ENCODE results near the gene SELE.

Gene SELE

DNA sequence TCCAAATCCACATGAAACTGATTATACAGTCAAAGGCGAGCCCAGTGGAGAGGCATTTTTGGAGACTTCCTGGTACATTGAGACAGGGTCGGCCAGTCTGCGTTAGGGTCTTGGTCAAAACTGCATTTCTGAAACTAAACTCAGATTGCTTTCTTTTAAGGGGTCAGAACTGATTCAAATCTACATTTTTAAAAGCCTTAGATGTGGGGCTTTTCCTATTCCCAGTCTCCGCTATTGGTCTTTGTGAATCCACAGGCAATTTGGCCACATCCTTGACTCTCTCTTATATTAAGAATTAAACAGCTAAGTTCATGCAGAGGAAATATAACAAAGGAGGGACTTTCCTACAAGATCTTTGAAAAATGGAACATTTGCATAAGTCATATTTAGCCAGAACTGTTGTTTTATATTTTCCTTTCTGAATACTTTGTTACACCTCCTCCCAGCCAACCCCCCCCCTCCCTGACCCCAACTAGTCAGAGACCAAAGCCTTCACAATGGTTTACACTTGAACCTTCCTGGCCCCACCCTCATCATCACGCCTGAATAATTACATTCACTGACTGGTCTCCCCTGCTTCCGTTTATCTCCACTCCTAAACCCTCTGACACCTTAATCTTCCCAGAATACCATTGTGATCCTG lies 53.4 kb downstream of the SELE start:
- peak; percentile 62 for DNase-seq

- DNase-seq, result no peak
These were observed 54.2 kb downstream of the SELE start for GRCh38 chr1:169679692-169680091.

DNA sequence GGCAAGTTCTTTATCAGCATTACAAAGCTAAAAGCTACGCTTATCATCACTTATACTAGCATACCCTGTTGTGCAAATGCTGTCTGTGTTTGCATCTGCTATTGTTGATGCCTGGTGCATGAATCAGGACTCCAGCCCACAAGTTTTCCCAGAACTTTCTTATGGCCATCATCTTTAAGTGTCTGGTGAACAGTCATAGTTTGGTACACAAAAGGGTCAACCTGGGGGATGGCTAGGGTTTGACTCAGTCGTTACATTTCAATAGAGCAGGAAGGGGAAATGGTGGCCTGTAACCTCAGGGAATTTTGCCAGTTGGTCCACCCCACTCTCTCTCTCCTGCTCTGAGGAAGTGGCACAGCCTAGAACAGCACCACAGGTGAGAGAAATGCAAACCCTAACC lies 57.9 kb downstream of the SELE start:
- no peak for DNase-seq

Measured in stimulated activated CD4-positive, alpha-beta T cell treated with anti-CD3 and anti-CD28 coated beads, Interleukin-12 subunit alpha, Interleukin-12 subunit beta, amount 100 ng/mL, for 4 hours (primary cell).